ENCODE data around the gene LRRC34.

LRRC34 gene

GRCh38 chr3:169771497-169772304, 41.0 kb downstream of the LRRC34 start:
- peak; percentile 39 for ATAC-seq

GRCh38 chr3:169769287-169770181, 43.2 kb downstream of the LRRC34 start, which contains the start of gene ACTRT3:
TSS of gene ACTRT3 (minus strand) at chr3:169769561. CDS start at chr3:169769520, 41 bp downstream.
- TF ChIP-seq ZFP3 (CRISPR knock-in tag; IDR thresholded peaks at IDR 0.05): 0 out of 2 replicates have a peak, but pooled peaks have one; percentile 42
- TF ChIP-seq, protein P1, sequence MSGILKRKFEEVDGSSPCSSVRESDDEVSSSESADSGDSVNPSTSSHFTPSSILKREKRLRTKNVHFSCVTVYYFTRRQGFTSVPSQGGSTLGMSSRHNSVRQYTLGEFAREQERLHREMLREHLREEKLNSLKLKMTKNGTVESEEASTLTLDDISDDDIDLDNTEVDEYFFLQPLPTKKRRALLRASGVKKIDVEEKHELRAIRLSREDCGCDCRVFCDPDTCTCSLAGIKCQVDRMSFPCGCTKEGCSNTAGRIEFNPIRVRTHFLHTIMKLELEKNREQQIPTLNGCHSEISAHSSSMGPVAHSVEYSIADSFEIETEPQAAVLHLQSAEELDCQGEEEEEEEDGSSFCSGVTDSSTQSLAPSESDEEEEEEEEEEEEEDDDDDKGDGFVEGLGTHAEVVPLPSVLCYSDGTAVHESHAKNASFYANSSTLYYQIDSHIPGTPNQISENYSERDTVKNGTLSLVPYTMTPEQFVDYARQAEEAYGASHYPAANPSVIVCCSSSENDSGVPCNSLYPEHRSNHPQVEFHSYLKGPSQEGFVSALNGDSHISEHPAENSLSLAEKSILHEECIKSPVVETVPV (CRISPR knock-in tag; IDR thresholded peaks at IDR 0.05): no peak

More at GRCh38 chr3:169771497-169772304, 41.0 kb downstream of the LRRC34 start:
- TF ChIP-seq TOX (CRISPR knock-in tag; IDR thresholded peaks at IDR 0.05; ENCODE audit: borderline replicate concordance) (no peak), ZNF8 (CRISPR knock-in tag; IDR thresholded peaks at IDR 0.05) (no peak), CSDC2 (CRISPR knock-in tag; IDR thresholded peaks at IDR 0.05) (no peak), RARB (CRISPR knock-in tag; IDR thresholded peaks at IDR 0.05) (no peak), TCF4 (CRISPR knock-in tag; IDR thresholded peaks at IDR 0.05; ENCODE audit: borderline replicate concordance) (no peak), ESRRG (CRISPR knock-in tag; IDR thresholded peaks at IDR 0.05) (no peak), SNAI2 (CRISPR knock-in tag; IDR thresholded peaks at IDR 0.05) (no peak), OSR1 (CRISPR knock-in tag; IDR thresholded peaks at IDR 0.05) (no peak), ZNF565 (CRISPR knock-in tag; conservative IDR thresholded peaks at IDR 0.05; ENCODE audit: low read depth) (no peak), ARNTL (CRISPR knock-in tag; IDR thresholded peaks at IDR 0.05; ENCODE audit: borderline replicate concordance, low read depth) (no peak)
- TF ChIP-seq, protein P2, sequence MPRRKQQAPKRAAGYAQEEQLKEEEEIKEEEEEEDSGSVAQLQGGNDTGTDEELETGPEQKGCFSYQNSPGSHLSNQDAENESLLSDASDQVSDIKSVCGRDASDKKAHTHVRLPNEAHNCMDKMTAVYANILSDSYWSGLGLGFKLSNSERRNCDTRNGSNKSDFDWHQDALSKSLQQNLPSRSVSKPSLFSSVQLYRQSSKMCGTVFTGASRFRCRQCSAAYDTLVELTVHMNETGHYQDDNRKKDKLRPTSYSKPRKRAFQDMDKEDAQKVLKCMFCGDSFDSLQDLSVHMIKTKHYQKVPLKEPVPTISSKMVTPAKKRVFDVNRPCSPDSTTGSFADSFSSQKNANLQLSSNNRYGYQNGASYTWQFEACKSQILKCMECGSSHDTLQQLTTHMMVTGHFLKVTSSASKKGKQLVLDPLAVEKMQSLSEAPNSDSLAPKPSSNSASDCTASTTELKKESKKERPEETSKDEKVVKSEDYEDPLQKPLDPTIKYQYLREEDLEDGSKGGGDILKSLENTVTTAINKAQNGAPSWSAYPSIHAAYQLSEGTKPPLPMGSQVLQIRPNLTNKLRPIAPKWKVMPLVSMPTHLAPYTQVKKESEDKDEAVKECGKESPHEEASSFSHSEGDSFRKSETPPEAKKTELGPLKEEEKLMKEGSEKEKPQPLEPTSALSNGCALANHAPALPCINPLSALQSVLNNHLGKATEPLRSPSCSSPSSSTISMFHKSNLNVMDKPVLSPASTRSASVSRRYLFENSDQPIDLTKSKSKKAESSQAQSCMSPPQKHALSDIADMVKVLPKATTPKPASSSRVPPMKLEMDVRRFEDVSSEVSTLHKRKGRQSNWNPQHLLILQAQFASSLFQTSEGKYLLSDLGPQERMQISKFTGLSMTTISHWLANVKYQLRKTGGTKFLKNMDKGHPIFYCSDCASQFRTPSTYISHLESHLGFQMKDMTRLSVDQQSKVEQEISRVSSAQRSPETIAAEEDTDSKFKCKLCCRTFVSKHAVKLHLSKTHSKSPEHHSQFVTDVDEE (CRISPR knock-in tag; IDR thresholded peaks at IDR 0.05): no peak
- TF ChIP-seq, protein P3, sequence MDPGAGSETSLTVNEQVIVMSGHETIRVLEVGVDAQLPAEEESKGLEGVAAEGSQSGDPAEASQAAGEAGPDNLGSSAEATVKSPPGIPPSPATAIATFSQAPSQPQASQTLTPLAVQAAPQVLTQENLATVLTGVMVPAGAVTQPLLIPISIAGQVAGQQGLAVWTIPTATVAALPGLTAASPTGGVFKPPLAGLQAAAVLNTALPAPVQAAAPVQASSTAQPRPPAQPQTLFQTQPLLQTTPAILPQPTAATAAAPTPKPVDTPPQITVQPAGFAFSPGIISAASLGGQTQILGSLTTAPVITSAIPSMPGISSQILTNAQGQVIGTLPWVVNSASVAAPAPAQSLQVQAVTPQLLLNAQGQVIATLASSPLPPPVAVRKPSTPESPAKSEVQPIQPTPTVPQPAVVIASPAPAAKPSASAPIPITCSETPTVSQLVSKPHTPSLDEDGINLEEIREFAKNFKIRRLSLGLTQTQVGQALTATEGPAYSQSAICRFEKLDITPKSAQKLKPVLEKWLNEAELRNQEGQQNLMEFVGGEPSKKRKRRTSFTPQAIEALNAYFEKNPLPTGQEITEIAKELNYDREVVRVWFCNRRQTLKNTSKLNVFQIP (CRISPR knock-in tag; IDR thresholded peaks at IDR 0.05; ENCODE audit: borderline replicate concordance, low read depth): no peak
- TF ChIP-seq, protein P4, sequence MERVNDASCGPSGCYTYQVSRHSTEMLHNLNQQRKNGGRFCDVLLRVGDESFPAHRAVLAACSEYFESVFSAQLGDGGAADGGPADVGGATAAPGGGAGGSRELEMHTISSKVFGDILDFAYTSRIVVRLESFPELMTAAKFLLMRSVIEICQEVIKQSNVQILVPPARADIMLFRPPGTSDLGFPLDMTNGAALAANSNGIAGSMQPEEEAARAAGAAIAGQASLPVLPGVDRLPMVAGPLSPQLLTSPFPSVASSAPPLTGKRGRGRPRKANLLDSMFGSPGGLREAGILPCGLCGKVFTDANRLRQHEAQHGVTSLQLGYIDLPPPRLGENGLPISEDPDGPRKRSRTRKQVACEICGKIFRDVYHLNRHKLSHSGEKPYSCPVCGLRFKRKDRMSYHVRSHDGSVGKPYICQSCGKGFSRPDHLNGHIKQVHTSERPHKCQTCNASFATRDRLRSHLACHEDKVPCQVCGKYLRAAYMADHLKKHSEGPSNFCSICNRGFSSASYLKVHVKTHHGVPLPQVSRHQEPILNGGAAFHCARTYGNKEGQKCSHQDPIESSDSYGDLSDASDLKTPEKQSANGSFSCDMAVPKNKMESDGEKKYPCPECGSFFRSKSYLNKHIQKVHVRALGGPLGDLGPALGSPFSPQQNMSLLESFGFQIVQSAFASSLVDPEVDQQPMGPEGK (CRISPR knock-in tag; IDR thresholded peaks at IDR 0.05; ENCODE audit: borderline replicate concordance): no peak
- TF ChIP-seq, protein P1 (CRISPR knock-in tag; IDR thresholded peaks at IDR 0.05): no peak

GRCh38 chr3:169764882-169765612, 47.7 kb downstream of the LRRC34 start, which contains the start of gene TERC:
TSS of gene TERC (minus strand) at chr3:169765060.
- peak; percentile 87 for ATAC-seq
- no peak; the same call in 1 of the 2 replicates for TF ChIP-seq TCF4 (CRISPR knock-in tag; IDR thresholded peaks at IDR 0.05; ENCODE audit: borderline replicate concordance)
- 0 out of 2 replicates have a peak, but pooled peaks have one; percentile 61 for TF ChIP-seq ESRRG (CRISPR knock-in tag; IDR thresholded peaks at IDR 0.05)
- TF ChIP-seq, protein P5, sequence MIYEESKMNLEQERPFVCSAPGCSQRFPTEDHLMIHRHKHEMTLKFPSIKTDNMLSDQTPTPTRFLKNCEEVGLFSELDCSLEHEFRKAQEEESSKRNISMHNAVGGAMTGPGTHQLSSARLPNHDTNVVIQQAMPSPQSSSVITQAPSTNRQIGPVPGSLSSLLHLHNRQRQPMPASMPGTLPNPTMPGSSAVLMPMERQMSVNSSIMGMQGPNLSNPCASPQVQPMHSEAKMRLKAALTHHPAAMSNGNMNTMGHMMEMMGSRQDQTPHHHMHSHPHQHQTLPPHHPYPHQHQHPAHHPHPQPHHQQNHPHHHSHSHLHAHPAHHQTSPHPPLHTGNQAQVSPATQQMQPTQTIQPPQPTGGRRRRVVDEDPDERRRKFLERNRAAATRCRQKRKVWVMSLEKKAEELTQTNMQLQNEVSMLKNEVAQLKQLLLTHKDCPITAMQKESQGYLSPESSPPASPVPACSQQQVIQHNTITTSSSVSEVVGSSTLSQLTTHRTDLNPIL (CRISPR knock-in tag; IDR thresholded peaks at IDR 0.05; ENCODE audit: low read depth): peak; percentile 81
- no peak for TF ChIP-seq OSR1 (CRISPR knock-in tag; IDR thresholded peaks at IDR 0.05)
- TF ChIP-seq ZNF70 (CRISPR knock-in tag; IDR thresholded peaks at IDR 0.05): no peak
- TF ChIP-seq, protein P4 (CRISPR knock-in tag; IDR thresholded peaks at IDR 0.05; ENCODE audit: borderline replicate concordance): peak; percentile 65; the same call in 1 of the 2 replicates
- TF ChIP-seq, protein P3 (CRISPR knock-in tag; IDR thresholded peaks at IDR 0.05; ENCODE audit: borderline replicate concordance, low read depth): no peak
- no peak for TF ChIP-seq ZFP30 (CRISPR knock-in tag; IDR thresholded peaks at IDR 0.05)

More at GRCh38 chr3:169769287-169770181, 43.2 kb downstream of the LRRC34 start, which contains the start of gene ACTRT3:
- peak; percentile 33 for ATAC-seq

Measured in SK-N-SH treated with all-trans-retinoic acid at 6 μM for 48 hours (cell line).